H1 (cell line): ENCODE data around the gene IL18RAP. TPM values are rescaled to one million over a fixed set of nuclear protein-coding genes. Genes with fewer than 3 reads are reported as not detected.

Source experiments
- CHD7 ChIP-seq: fragments of 300-600 bp; sonication (generic); IDR thresholded peaks from 2 replicates; pipeline ENCODE4 v1.7.1; 2012; ENCODE audit warnings: low read length, moderate library complexity, mild to moderate bottlenecking, inconsistent platforms; ENCODE audit not compliant: insufficient replicate concordance
- CTBP2 ChIP-seq: IDR thresholded peaks from 2 replicates; pipeline ENCODE4 v1.7.0; 2011; ENCODE audit warnings: borderline replicate concordance, mild to moderate bottlenecking, moderate library complexity, mixed read lengths, low read length; ENCODE audit not compliant: insufficient read depth, insufficient read length
- EP300 ChIP-seq, 2 experiments: IDR thresholded peaks; 1 replicate in 1 of 2; 2 replicates in 1 of 2; pipeline ENCODE4 v1.6.1; 2011 to 2012; ENCODE audit warnings: low read depth in 2 of 2, low read length in 2 of 2, mild to moderate bottlenecking in 2 of 2, borderline replicate concordance in 1 of 2, inconsistent platforms in 1 of 2, moderate library complexity in 1 of 2
- FOSL1 ChIP-seq: IDR thresholded peaks from 2 replicates; pipeline ENCODE4 v1.6.1; 2011; ENCODE audit warnings: mild to moderate bottlenecking, low read depth, low read length, moderate library complexity; ENCODE audit not compliant: insufficient read depth
- KDM5A ChIP-seq: fragments of 200-600 bp; IDR thresholded peaks from 2 replicates; pipeline ENCODE4 v1.7.1; 2012; ENCODE audit warnings: mild to moderate bottlenecking, low read length, inconsistent platforms, mixed read lengths
- RFX5 ChIP-seq: IDR thresholded peaks from 2 replicates; pipeline ENCODE4 v1.6.1; 2011; ENCODE audit warnings: low read depth, low read length, improper control_type of control experiment, borderline replicate concordance
- TAF1 ChIP-seq: IDR thresholded peaks from 2 replicates; pipeline ENCODE4 v1.6.1; 2011; ENCODE audit warnings: mild to moderate bottlenecking, low read depth, low read length
- polyA plus RNA-seq, 7 experiments: library from polyadenylated mRNA; depleted of rRNA in 3 of 7; stranded (reverse) in 5 of 7; unstranded in 2 of 7; fragments of >200 nt in 5 of 7; fragments of 200-250 nt in 2 of 7; gene quantifications; 1 replicate in 5 of 7; 2 replicates in 1 of 7; 4 replicates in 1 of 7; pipeline versions ENCODE4 v1.2.1 to v1.2.3, GENCODE V29; 2011 to 2013; ENCODE audit warnings: missing spikeins in 2 of 7, mixed read lengths in 2 of 7
- total RNA-seq: library from RNA; stranded (reverse); fragmentation: NEBNext Ultra II Directional; extraction: Animal tissue kit (Norgen Biotek cat#: 25700); gene quantifications from 2 replicates; pipeline ENCODE4 v1.2.1, GENCODE V29; 2021

Gene IL18RAP
- total and polyA plus RNA-seq, 2 of the 8 experiments (the other 6 are each of a cell fraction or from before 2014, with no cell fraction given) = not detected

- TF ChIP-seq CTBP2 (no peak), TAF1 (no peak), RFX5 (no peak), FOSL1 (no peak), EP300 (IDR thresholded peaks at IDR 0.05; ENCODE audit: borderline replicate concordance in 1 of 2, low read depth in 2 of 2, low read length in 2 of 2) (no peak), KDM5A (no peak), CHD7 (no peak)
- TF ChIP-seq, all 59 proteins: peak for 0
Observed at GRCh38 chr2:102444233-102444632, 21.3 kb downstream of the IL18RAP start (continued).
